Breast epithelium (tissue), 4 donors: ENCODE measurements around the gene SPATA17. TPM values are rescaled to one million over a fixed set of nuclear protein-coding genes. Genes with fewer than 3 reads are reported as not detected.

Source experiments
- DNase-seq, 2 donors: peaks; one replicate each; pipeline ENCODE4 v3.0.0-alpha.2; 2019; ENCODE audit warnings: low spot score in 2 of 2
- H3K27ac ChIP-seq, 2 donors: fragments of 200-600 bp; sonication (generic) in 1 of 2; one replicate each; pipeline ENCODE4 v1.5.1; 2016 to 2019; ENCODE audit warnings: mild to moderate bottlenecking in 1 of 2
- H3K27me3 ChIP-seq, 2 donors: fragments of 200-600 bp; sonication (generic) in 1 of 2; one replicate each; pipeline versions ENCODE4 v1.5.1 to v1.6.0; 2017 to 2019; ENCODE audit warnings: control low read depth in 1 of 2, mild to moderate bottlenecking in 1 of 2
- H3K36me3 ChIP-seq: fragments of 200-600 bp; one replicate; pipeline ENCODE4 v1.5.1; 2019
- H3K4me1 ChIP-seq, 2 donors: fragments of 200-600 bp; sonication (generic); one replicate each; pipeline ENCODE4 v1.5.1; 2016 to 2019; ENCODE audit warnings: control low read depth in 1 of 2
- H3K4me3 ChIP-seq, 3 donors: fragments of 200-600 bp; sonication (generic); 1 replicate in 2 of 3; 2 replicates in 1 of 3; pipeline ENCODE4 v1.5.1; 2016 to 2019; ENCODE audit warnings: mild to moderate bottlenecking in 3 of 3, moderate library complexity in 2 of 3
- H3K9me3 ChIP-seq, 2 donors: fragments of 200-600 bp; sonication (generic) in 1 of 2; one replicate each; pipeline ENCODE4 v1.5.1; 2016 to 2019; ENCODE audit warnings: control low read depth in 1 of 2
- CTCF ChIP-seq, 3 donors: fragments of 450-650 bp; IDR thresholded peaks; one replicate each; pipeline ENCODE4 v1.5.1; 2016 to 2017; ENCODE audit warnings: antibody characterized with exemption in 3 of 3, mild to moderate bottlenecking in 3 of 3, moderate library complexity in 3 of 3
- POLR2A ChIP-seq: fragments of 450-650 bp; IDR thresholded peaks from one replicate; pipeline ENCODE4 v1.6.1; 2016; ENCODE audit warnings: antibody characterized with exemption, mild to moderate bottlenecking, moderate library complexity
- POLR2AphosphoS5 ChIP-seq, 3 donors: sonication (generic); formaldehyde crosslinking; IDR thresholded peaks; one replicate each; pipeline ENCODE4 v1.6.1; 2017; ENCODE audit warnings: antibody characterized with exemption in 3 of 3
- intact Hi-C: fragments of 100-400 bp; cut with DNase I; formaldehyde crosslinking; loops from one replicate; pipeline ENCODE4 v1.15.1; 2023; ENCODE audit warnings: low total_unique reads
- total RNA-seq, 3 donors: library from RNA; depleted of rRNA; stranded (reverse); fragments of >200 nt; gene quantifications; one replicate each; pipeline ENCODE4 v1.1.0, GENCODE V29; 2016

The SPATA17 gene
- total RNA-seq, 3 donors from 2014 or later, result 0.48 to 1.3 (median 0.59) TPM

GRCh38 chr1:217721692-217722091 is 90.5 kb downstream of the SPATA17 start:
- Histone ChIP-seq H3K27me3 (no peaks in the 10 kb centered on the region), H3K9me3 (no peaks in the 10 kb centered on the region), H3K4me3 (no peak overlapping the region), H3K36me3 (no peaks in the 10 kb centered on the region), H3K4me1 (no peaks in the 10 kb centered on the region), H3K27ac (no peak overlapping the region)
- no peak for DNase-seq
- intact Hi-C loops, result no loop called here
- TF ChIP-seq POLR2AphosphoS5 (IDR thresholded peaks at IDR 0.05) (no peak), CTCF (IDR thresholded peaks at IDR 0.05) (no peak), POLR2A (no peak)

GRCh38 chr1:217734973-217735372 is 103.8 kb downstream of the SPATA17 start:
- H3K27ac ChIP-seq, result no peak overlapping the region
- TF ChIP-seq POLR2AphosphoS5 (IDR thresholded peaks at IDR 0.05), result no peak
- no peak for TF ChIP-seq CTCF (IDR thresholded peaks at IDR 0.05)
- TF ChIP-seq POLR2A, result no peak
- no peaks in the 10 kb centered on the region for H3K4me1 ChIP-seq
- H3K9me3 ChIP-seq, result no peaks in the 10 kb centered on the region
- no peak overlapping the region for H3K4me3 ChIP-seq
- no peaks in the 10 kb centered on the region for H3K27me3 ChIP-seq
- intact Hi-C loops, result no loop called here
- DNase-seq, result no peak
- no peaks in the 10 kb centered on the region for H3K36me3 ChIP-seq

- H3K27ac ChIP-seq, result no peak overlapping the region
- TF ChIP-seq CTCF (IDR thresholded peaks at IDR 0.05) (peak in 2 of 3 donors; percentile 45 to 48), POLR2A (no peak)
These were observed 116.1 kb downstream of the SPATA17 start for GRCh38 chr1:217747156-217747769.

GRCh38 chr1:217769768-217770167 is 138.6 kb downstream of the SPATA17 start:
- Histone ChIP-seq H3K27me3 (no peaks in the 10 kb centered on the region), H3K36me3 (no peaks in the 10 kb centered on the region), H3K4me1 (no peaks in the 10 kb centered on the region), H3K9me3 (no peaks in the 10 kb centered on the region), H3K4me3 (no peak overlapping the region), H3K27ac (no peak overlapping the region)
- no peak for DNase-seq
- intact Hi-C loops, result no loop called here
- TF ChIP-seq POLR2AphosphoS5 (IDR thresholded peaks at IDR 0.05), result no peak
- TF ChIP-seq POLR2A, result no peak
- no peak for TF ChIP-seq CTCF (IDR thresholded peaks at IDR 0.05)

More at GRCh38 chr1:217747156-217747769, 116.1 kb downstream of the SPATA17 start:
- no peak for DNase-seq
- no peaks in the 10 kb centered on the region for H3K36me3 ChIP-seq
- intact Hi-C loops, result no loop called here
- H3K4me1 ChIP-seq, result no peaks in the 10 kb centered on the region
- H3K4me3 ChIP-seq, result no peak overlapping the region
- H3K9me3 ChIP-seq, result no peaks in the 10 kb centered on the region
- H3K27me3 ChIP-seq, result no peaks in the 10 kb centered on the region

- H3K27ac ChIP-seq, result no peak overlapping the region
- no peaks in the 10 kb centered on the region for H3K4me1 ChIP-seq
- no peaks in the 10 kb centered on the region for H3K9me3 ChIP-seq
- no peaks in the 10 kb centered on the region for H3K27me3 ChIP-seq
- TF ChIP-seq POLR2A, result no peak
- no peak for TF ChIP-seq POLR2AphosphoS5 (IDR thresholded peaks at IDR 0.05)
- no peak for TF ChIP-seq CTCF (IDR thresholded peaks at IDR 0.05)
- H3K4me3 ChIP-seq, result no peak overlapping the region
- no peaks in the 10 kb centered on the region for H3K36me3 ChIP-seq
- DNase-seq, result no peak
- intact Hi-C loops, result no loop called here
These were observed 139.8 kb downstream of the SPATA17 start for GRCh38 chr1:217770918-217771317.
